ENCODE measurements around the gene ATP6AP1.

- no peak for TF ChIP-seq CTCF (IDR thresholded peaks at IDR 0.05)
- TF ChIP-seq REST (IDR thresholded peaks at IDR 0.05; ENCODE audit: insufficient read depth in 1 of 2, low read depth in 2 of 2, low read length in 1 of 2) = no peak
- TF ChIP-seq POLR2AphosphoS5 (IDR thresholded peaks at IDR 0.05; ENCODE audit: low read depth, low read length) = no peak
- no peak for TF ChIP-seq SIN3A (IDR thresholded peaks at IDR 0.05; ENCODE audit: borderline replicate concordance, insufficient read depth, low read depth, low read length)
These were observed 35.2 kb downstream of the ATP6AP1 start for GRCh38 chrX:154463611-154464220.
